NCI-H460 (cell line): ENCODE data around the gene TUFM. TPM values are rescaled to one million over a fixed set of nuclear protein-coding genes. Genes with fewer than 3 reads are reported as not detected.
A peak's percentile ranks its signal among the peaks of the same experiment; 100 is the strongest.
"Not testable (repeated sequence)": the region's sequence is repeated elsewhere in the genome, so short reads cannot be mapped to it uniquely, and the experiment has no call there.

Experiments used
- DNase-seq: peaks from one replicate; pipeline ENCODE4 v3.0.0-alpha.2; 2016; ENCODE audit warnings: low read depth; ENCODE audit errors: extremely low read depth
- polyA plus RNA-seq: library from polyadenylated mRNA; depleted of rRNA; stranded (reverse); fragments of >200 nt; gene quantifications from 2 replicates; pipeline ENCODE4 v1.2.3, GENCODE V29; 2014; cell fraction: nucleus; rRNA removed
- total RNA-seq: library from RNA; depleted of rRNA; stranded (reverse); fragments of >200 nt; shearing (Covaris generic); gene quantifications from 2 replicates; pipeline ENCODE4 v1.2.3, GENCODE V29; 2014; rRNA removed

Gene TUFM
- total RNA-seq: 231 and 245 TPM in 2 replicates
- polyA plus RNA-seq: 412 and 433 TPM in 2 replicates

DNA sequence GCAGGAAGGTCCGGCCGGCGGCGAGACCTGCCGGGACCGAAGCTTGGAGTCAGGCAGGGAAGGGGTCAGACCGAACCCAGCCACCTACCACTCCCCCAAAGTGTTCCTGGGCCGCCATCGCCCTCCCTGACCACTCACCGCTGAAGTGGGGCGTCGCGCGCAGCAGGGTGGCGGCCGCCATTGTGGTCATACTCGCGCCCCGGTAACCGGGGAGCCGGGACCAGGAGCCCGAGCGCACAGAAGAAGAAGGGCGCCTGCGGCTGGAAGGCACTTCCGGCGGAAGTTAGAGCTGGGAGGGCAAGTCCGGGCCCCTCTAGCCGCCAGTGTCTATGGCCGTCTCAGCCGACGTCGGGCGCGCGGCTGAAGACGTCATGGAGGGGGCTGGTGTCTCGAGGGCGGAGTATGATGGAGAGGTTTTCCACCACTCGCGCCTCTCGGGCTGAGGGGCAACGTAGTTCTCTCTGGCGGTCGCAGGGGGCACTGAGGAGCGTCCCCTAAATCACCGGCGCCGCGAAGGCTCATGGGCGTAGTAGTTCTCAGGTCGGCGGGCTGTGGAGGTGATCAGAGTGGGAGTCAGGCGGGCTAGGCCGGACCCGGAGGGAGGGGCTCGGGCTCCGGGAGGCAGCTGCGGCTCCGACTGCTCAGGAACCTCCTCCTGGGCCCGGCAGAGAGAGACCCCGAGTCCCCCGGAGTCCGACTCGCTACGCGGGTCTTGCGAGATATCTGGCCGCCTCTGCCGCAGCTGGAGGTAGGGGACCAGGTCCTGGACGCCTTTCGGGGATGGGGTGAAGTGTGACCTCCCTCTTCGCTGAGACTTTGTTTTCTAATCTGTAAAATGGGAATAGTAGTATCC lies at the start of gene TUFM:
Gene TUFM (minus strand): TSS at position 269 of the 853 bp plus-strand sequence. CDS start 79 bp downstream, at position 190.
- DNase-seq: peak; percentile 98

DNA sequence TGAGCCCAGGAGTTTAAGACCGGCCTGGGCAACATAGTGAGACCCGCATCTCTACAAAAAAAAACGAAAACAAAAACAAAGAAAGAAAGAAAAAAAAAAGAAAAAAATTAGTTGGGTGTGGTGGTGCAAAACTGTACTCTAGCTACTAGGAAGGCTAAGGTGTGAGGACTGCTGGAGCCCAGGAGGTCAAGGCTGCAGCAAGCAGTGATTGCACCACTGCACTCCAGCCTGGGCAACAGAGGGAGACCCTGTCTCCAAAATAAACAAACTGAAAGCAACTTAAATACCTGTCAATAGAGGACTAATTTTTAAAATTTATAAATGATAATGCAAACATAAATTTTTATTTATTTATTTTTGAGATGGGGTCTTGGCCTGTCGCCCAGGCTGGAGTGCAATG lies 49.5 kb upstream of the TUFM start:
- DNase-seq: no peak

DNA sequence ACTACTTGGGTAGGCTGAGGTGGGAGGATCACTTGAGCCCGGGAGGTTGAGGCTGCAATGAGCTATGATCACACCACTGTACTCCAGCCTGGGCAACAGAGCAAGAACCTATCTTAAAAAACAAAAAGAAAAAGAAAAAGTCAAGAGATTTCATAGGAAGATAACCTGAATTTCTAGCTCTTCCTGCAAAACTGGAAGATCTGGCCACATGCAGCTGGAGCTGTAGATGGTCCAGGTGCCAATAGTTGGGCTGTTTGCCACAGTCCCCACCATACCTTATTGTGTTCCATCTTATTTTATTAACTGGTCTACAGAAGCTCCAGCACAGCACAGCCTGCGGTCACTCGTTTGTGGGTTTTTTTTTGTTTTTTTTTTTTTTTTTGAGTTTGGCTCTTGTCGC lies 47.1 kb upstream of the TUFM start:
- DNase-seq: no peak

DNA sequence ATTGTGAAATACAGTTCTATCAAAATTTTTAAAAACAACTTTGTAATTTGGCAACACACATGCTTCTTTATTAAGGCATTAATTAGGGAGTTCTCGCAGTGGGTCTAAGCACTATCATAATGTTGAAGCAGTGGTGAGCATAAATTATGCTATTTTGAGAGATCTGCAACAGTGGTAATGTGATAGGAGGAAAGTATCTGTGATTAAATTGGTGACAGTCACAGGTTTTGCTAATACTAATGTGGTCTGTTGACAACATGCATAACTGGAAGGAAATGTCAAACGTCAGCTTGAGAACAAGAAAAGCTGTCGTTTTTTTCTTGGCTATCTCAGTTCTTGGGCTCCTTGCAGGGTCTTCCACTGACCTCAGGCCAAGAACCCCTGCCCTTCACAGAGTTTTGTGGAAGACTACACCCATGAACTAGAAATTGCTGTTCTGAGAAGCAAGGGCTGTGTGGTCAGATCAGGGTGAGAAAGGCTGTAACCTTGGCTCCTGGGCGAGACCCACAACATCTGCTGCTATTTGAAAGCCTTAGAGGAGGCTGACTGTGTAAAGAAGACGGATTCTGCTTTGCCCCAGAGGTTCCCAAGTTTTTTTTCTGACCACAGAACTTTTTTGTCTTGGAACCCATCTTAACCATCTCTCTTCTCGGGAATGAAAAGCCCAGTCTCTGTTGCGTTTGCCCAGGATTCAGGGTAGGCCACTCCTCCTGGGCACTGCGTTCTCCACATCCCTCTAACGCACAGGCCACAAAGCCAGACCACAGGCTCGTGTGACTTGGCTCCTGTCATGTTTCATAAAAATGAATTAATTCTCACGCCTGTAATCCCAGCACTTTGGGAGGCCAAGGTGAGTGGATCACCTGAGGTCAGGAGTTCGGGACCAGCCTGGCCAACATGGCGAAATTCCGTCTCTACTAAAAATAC lies 46.1 kb upstream of the TUFM start:
- no peak for DNase-seq

DNA sequence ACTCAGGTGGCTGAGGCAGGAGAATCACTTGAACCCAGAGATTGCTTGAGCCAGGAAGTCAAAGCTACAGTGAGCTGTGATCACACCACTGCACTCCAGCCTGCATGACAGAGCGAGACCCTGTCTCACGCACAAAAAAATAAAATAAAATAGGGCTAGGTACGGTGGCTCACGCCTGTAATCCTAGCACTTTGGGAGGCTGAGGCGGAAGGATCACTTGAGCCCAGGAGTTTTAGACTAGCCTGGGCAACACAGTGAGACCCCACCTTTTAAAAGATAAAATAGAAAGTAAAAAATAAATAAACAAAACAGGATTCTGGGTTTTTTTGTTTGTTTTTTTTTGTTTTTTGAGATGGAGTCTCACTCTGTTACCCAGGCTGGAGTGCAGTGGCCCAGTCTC lies 44.2 kb upstream of the TUFM start:
- not testable (repeated sequence) for DNase-seq

DNA sequence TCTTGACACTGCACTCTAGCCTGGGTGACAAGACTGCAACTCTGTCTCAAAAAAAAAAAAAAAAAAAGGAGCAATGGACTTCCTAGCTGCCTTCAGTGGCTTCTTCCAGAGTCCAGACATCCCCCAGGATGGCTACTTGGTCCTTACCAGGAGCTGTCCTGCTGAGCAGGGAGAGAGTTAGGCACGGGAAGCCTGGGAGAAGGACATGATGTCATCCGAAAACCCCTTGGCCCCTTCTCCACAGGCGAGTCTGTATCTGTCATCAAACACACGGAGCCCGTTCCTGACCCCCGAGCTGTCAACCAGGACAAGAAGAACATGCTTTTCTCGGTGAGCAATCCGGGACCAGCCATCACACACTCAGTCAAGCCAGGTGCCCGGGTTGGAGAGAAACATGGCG lies 40.8 kb upstream of the TUFM start:
- no peak for DNase-seq

DNA sequence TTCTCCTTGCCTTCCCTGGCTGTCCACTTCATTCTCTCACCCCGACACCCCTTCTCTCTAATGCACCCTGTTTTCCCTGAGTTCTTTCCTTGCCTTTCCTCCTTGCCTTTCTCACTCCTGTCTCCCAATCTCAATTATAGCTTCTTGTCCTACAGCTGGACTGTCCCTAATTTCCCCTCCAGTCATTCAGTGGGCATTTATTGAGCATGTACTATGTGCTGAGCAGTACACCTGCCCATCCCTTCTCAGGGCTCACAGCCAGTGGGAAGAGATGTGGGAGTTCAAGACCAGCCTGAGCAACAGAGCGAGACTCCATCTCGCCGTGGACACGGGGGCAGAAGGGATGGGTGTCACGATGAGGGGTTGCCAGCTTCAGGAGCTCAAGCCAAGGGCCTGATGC lies 37.9 kb upstream of the TUFM start:
- DNase-seq: no peak

DNA sequence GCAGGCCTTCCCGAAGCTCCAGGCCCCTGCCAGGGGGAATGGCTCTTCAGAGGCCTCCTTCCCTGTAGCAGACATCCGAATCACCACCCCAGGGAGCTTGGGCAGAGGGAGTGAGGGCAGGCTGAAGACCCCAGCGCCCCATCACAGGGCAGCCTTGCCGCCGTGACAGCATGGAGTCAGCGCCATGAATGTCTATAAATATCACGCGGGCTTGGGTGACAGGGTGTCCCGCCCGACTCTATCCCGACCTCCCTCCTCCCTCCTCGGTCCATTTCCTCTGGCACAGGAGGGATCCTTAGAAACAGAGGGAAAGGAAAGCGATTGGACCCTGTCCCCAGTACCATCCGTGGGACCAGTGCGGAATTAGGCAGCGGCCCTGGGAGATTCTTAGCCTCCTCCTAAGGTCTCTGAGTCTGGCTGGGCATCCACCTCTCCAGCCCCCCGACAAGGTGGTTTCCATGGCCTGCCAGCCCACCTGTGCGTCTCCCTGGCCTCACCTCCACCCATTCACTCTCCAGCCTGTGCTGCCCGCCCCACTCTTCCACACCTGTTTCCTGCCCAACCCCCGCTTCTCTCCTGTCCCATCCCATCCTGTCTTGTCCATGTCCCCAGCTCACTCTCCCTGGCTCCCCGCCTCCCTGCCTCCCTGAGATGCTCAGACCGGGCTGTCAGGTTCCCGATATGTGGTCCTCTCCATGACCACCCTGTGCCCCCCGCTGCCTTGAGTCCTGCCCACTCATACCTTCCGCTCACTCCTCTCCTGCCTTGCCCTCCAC lies 37.3 kb upstream of the TUFM start:
- no peak for DNase-seq

DNA sequence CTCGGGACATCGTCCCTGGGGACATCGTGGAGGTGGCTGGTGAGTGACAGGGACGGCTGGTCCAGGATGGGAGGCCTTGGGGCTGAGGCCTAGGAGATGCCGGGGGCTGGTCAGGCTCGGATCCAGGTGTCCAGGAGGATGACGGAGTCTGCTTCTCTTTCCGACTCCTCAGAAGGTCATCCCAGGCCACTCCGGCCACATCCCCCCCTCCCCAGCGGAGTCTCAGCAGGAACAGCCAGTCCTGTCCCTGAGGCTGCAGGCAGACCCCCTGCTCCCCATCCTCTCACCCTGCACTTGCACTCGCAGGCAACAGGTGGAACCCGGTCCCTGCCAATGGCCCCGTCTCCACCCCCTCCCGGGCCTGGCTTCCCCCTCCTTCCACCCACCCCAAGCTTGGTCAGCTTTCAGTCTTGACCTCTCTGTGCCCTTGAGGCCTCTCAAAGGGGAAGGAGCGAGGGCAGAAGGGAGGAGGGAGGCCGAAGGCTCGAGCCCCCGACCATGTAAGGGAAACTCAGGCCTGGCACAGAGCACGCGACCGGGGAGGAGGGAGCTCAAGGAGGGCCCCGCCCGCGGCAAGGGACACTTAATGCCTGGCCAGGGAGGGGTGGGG lies 36.5 kb upstream of the TUFM start:
- no peak for DNase-seq

DNA sequence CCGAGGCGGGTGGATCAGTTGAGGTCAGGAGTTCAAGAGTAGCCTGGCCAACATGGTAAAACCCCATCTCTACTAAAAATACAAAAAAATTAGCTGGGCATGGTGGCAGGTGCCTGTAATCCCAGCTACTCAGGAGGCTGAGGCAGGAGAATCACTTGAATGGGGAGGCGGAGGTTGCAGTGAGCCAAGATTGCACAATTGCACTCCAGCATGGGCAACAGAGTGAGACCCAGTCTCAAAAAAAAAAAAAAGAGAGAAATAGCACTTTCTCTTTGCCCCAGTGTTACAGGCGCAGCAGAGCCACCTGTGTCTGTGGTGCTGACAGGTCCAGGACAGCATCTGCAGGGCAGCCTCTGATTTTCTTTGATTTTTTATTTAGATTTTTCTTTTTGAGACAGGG lies 35.4 kb upstream of the TUFM start:
- DNase-seq: not testable (repeated sequence)

DNA sequence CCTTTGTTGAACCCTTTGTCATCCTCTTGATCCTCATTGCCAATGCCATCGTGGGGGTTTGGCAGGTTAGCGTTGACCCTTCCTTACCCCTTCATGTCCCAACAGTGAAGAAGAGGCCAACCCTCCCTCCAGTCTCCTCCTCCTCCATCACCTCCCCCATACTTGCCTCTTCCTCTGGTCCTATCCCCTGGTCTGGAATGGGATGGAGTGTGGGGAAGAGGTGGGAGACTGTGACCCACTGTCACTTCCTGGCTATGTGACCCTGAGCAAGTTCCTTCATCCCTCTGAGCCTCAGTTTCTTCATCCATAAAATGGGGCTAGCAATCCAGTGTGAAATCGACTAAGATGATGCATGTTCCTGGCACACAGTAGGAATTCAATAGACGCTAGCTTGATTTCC lies 34.8 kb upstream of the TUFM start:
- no peak for DNase-seq

DNA sequence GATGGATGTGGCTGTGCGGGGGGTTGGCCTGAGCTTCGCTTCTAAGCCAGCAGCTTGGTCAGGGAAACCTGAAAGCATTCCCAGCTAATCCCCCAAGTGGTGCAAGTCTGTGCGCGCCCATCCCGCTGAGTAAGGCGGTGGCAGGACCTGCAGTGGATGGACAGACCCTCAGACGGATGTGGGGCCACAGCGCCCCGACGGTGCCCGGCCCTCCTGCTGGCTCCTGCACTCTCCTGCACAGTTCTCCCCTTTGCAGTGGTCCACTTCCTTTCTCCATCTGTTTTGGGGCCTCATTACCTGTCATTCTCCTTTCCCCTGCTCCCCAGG lies 34.4 kb upstream of the TUFM start:
- DNase-seq: no peak

DNA sequence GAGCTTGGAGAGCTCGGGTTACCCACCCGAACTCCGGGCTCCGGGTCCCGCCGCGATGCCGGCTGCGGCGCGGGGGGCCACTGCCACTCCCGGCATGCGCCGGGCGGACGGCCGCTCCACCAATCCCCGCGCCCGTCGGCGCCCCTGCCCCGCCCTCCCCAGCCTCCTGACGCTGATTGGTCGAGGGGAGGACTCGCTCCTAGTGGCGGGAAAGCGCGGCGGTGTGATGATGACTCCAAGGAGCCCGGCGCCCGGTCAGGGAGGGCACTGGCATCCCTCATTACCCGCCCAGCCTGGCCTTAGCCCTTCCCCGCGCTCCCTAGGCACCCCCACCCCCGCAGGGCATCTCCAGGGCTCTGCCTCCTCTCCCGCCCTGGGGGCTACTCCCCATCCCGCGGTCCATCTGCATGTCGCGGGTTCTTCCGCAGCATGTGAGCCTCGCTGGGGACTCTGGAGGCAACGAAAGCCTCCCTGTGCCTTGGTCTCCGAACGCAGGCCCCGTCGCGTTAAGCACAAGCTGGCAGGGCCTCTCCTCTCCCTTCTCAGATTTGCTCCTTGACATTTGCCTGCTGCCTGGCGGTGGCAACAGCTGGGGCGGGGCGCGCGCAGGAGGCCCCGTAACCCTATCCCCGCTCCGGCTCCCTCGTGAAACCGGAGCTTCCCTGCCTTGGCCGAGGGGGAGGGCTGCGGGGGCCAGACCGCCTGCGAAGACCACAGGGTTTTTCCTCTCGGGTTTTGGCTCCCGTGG lies 33.9 kb upstream of the TUFM start:
- peak; percentile 80 for DNase-seq

DNA sequence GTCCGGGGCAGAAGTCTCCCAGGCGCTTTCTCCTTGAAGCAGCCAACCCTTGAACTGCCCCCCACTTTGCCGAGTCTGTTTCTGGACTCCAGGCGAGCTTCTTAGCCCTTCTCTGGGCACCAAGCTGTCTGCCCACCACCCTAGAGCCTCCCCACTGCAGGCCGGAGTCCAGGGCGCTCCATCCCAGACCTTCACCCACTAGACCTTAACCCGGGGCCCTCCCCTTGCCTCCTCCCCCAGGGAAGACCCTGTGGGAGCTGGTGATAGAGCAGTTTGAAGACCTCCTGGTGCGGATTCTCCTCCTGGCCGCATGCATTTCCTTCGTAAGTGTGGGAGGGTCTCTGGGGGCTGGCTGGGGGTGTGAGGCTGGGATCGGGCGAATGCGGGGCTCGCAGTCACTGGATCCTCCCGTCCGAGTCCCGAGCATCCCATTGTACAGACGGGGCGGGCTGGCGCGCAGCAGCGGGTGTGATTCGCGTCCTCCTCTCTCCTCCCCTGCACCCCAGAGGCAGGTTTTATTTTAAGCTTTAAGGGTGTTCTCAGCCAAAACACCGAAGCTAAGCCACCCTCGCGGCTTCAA lies 33.2 kb upstream of the TUFM start:
- DNase-seq: peak; percentile 11

DNA sequence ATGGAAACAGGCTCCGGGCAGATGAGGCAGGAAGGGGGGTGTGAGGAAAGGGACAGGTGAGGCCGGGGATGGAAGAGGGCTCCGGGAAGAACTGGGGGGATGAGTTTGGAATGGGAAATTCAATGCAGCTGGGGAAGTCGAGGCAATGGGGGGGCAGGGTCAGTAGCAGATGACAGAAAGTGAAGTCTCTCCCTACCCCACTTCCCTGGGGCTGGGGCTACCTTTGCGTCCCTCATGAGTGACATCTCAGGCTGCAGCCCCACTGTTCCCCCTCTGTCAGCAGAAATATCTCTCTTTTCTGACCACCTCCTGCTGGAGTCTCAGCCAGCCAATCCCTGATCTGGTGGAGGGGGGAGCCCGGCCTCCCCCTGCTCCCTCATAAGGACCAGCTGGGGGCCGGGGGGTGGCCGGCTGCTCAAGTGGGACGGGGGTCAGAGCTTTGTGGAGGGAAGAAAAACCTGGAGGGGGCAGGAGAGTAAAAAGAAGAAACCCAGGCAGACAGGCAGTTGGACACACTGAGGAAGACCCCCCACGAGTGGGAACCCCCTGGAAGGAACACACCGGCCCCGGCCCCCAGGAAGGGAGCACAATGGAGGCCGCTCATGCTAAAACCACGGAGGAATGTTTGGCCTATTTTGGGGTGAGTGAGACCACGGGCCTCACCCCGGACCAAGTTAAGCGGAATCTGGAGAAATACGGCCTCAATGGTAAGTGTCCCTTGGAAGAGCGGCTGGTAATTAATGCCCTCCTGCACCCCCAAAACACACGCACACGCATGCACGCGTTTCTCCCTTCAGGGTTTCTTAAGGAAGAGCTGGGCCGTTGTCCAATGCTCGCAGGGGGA lies 32.2 kb upstream of the TUFM start, which contains the start of gene ATP2A1:
Gene ATP2A1 (plus strand): TSS at position 406 of the 844 bp plus-strand sequence. CDS start 184 bp downstream, at position 590.
- DNase-seq: no peak

DNA sequence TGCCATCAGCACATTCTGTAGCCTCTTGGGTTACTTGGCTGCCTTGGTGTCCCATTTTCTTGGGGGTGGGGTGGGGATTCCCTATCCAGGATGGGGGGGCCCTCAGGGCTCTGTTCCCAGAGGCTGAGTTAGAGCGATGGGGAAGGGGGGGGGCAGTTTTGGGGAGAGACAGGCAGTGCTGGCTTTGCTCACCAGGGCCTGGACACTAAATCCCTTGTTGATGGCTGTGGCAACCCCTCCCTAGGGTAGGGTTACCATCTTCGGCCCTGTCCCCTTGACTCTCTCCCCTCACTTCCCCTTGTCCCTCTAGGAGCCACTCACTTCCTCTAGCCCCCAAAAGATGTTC lies 31.5 kb upstream of the TUFM start:
- no peak for DNase-seq

DNA sequence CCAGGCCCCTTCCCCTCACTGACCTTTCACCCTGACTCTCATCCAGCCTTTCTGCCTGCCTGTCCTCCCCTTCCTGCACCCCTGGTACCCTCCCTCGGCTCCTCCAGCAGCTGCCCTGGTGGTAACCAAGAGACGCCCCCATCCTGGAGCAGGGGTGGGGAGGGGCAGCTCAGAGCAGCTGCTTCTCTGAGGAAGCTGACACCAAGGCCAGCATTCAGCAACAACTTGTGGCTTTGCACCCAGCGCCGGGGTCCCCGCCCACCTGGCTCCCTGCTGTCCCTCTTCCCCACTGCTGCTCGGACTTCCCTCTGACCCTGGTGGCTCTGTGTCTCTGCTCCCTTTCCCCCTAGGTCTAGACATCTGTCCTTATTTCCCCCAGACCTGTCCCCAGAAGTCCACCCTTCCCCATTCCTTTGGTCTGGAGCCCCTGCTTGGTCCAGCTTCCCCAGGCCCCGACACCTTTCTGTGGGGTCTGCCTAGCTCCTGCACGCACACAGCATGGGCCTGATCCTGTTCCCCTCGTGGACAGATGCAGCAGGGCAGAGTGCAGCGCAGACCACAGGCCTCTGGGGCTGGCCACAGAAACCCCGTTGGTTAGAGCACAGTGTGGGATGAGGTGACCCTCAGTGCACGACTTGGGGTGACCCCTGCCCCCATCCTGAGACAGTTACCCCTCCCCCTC lies 31.0 kb upstream of the TUFM start:
- no peak for DNase-seq
